H9 (cell line): ENCODE data around the gene PADI4. TPM values are rescaled to one million over a fixed set of nuclear protein-coding genes. Genes with fewer than 3 reads are reported as not detected.

Experiments used
- DNase-seq: peaks from one replicate; pipeline ENCODE4 v3.0.0-alpha.2; 2017
- H2AFZ ChIP-seq: one replicate; pipeline ENCODE4 v1.6.1; 2013; ENCODE audit warnings: mild to moderate bottlenecking, low read length, control low read depth, moderate library complexity
- H2AK5ac ChIP-seq: 2 replicates; pipeline ENCODE4 v1.6.1; 2013; ENCODE audit warnings: low read length, control low read depth, mixed read lengths; ENCODE audit not compliant: insufficient read length
- H2BK120ac ChIP-seq: one replicate; pipeline ENCODE4 v1.6.1; 2013; ENCODE audit warnings: low read depth, mild to moderate bottlenecking, low read length, control low read depth, inconsistent platforms; ENCODE audit not compliant: poor library complexity, severe bottlenecking
- H2BK12ac ChIP-seq: 2 replicates; pipeline ENCODE4 v1.6.1; 2013; ENCODE audit warnings: low read length, control low read depth, mixed read lengths, low read depth; ENCODE audit not compliant: insufficient read length
- H2BK15ac ChIP-seq: 2 replicates; pipeline ENCODE4 v1.6.1; 2013; ENCODE audit warnings: low read depth, low read length, control low read depth
- H2BK20ac ChIP-seq: one replicate; pipeline ENCODE4 v1.6.1; 2013; ENCODE audit warnings: low read depth, mild to moderate bottlenecking, low read length, control low read depth, inconsistent platforms; ENCODE audit not compliant: poor library complexity, severe bottlenecking
- H2BK5ac ChIP-seq: 2 replicates; pipeline ENCODE4 v1.6.1; 2013; ENCODE audit warnings: low read length, control low read depth, mixed read lengths; ENCODE audit not compliant: insufficient read length
- H3K14ac ChIP-seq: 2 replicates; pipeline ENCODE4 v1.6.1; 2013; ENCODE audit warnings: low read length, control low read depth; ENCODE audit not compliant: insufficient read depth
- H3K18ac ChIP-seq: 2 replicates; pipeline ENCODE4 v1.6.1; 2013; ENCODE audit warnings: low read depth, mild to moderate bottlenecking, mixed read lengths, low read length, control low read depth; ENCODE audit not compliant: insufficient read length
- H3K23ac ChIP-seq: 2 replicates; pipeline ENCODE4 v1.6.1; 2013; ENCODE audit warnings: low read length, control low read depth, mixed read lengths, low read depth; ENCODE audit not compliant: insufficient read length
- H3K23me2 ChIP-seq: 2 replicates; pipeline ENCODE4 v1.6.1; 2013; ENCODE audit warnings: low read depth, mild to moderate bottlenecking, mixed read lengths, low read length, control low read depth; ENCODE audit not compliant: insufficient read length, poor library complexity, severe bottlenecking
- H3K27ac ChIP-seq: 2 replicates; pipeline ENCODE4 v1.5.1; 2013; ENCODE audit warnings: low read length, control low read depth, mixed read lengths, low read depth; ENCODE audit not compliant: insufficient read length
- H3K27me3 ChIP-seq: 2 replicates; pipeline ENCODE4 v1.6.1; 2013; ENCODE audit warnings: low read length, control low read depth, inconsistent platforms; ENCODE audit not compliant: insufficient read depth
- H3K4ac ChIP-seq: 2 replicates; pipeline ENCODE4 v1.6.1; 2013; ENCODE audit warnings: low read depth, mild to moderate bottlenecking, control low read depth, inconsistent platforms, low read length, moderate library complexity
- H3K4me1 ChIP-seq: 2 replicates; pipeline ENCODE4 v1.6.1; 2013; ENCODE audit warnings: low read length, control low read depth, inconsistent platforms; ENCODE audit not compliant: insufficient read depth
- H3K4me2 ChIP-seq: 2 replicates; pipeline ENCODE4 v1.6.1; 2013; ENCODE audit warnings: low read length, control low read depth, mixed read lengths; ENCODE audit not compliant: insufficient read length, insufficient read depth
- H3K56ac ChIP-seq: 2 replicates; pipeline ENCODE4 v1.6.1; 2013; ENCODE audit warnings: low read depth, mild to moderate bottlenecking, mixed read lengths, low read length, control low read depth; ENCODE audit not compliant: insufficient read length
- H3K79me1 ChIP-seq: 2 replicates; pipeline ENCODE4 v1.6.1; 2013; ENCODE audit warnings: low read depth, mild to moderate bottlenecking, moderate library complexity, low read length, control low read depth, inconsistent platforms; ENCODE audit not compliant: insufficient read depth, poor library complexity, severe bottlenecking
- H3K79me2 ChIP-seq: 2 replicates; pipeline ENCODE4 v1.6.1; 2013; ENCODE audit warnings: low read length, control low read depth, inconsistent platforms; ENCODE audit not compliant: insufficient read depth
- H3K9ac ChIP-seq: 2 replicates; pipeline ENCODE4 v1.6.1; 2013; ENCODE audit warnings: low read length, control low read depth, mixed read lengths; ENCODE audit not compliant: insufficient read length; ENCODE audit errors: extremely low read depth
- H3K9me3 ChIP-seq: one replicate; pipeline ENCODE4 v1.6.1; 2013; ENCODE audit warnings: low read depth, low read length, inconsistent platforms; ENCODE audit not compliant: control insufficient read depth
- H3T11ph ChIP-seq: one replicate; pipeline ENCODE4 v1.6.1; 2013; ENCODE audit warnings: mild to moderate bottlenecking, low read length, control low read depth, inconsistent platforms
- H4K20me1 ChIP-seq: one replicate; pipeline ENCODE4 v1.6.1; 2013; ENCODE audit not compliant: control insufficient read depth, insufficient read length, insufficient read depth
- H4K5ac ChIP-seq: 2 replicates; pipeline ENCODE4 v1.6.1; 2013; ENCODE audit warnings: low read depth, mild to moderate bottlenecking, mixed read lengths, low read length, control low read depth; ENCODE audit not compliant: insufficient read length
- H4K8ac ChIP-seq: replicated peaks from 2 replicates; pipeline ENCODE4 v1.6.1; 2013; ENCODE audit warnings: low read length, control low read depth, mixed read lengths, low read depth; ENCODE audit not compliant: insufficient read length
- H4K91ac ChIP-seq: 2 replicates; pipeline ENCODE4 v1.6.1; 2013; ENCODE audit warnings: low read depth, mild to moderate bottlenecking, moderate library complexity, mixed read lengths, low read length, control low read depth; ENCODE audit not compliant: insufficient read length
- H3K27ac Mint-ChIP-seq, 3 experiments: 2 replicates in 2 of 3; 3 replicates in 1 of 3; pipeline ENCODE4 v1.8.0; 2020 to 2021; ENCODE audit warnings: mixed read lengths in 3 of 3, mild to moderate bottlenecking in 1 of 3, moderate library complexity in 1 of 3
- H3K27me3 Mint-ChIP-seq: 2 replicates; pipeline ENCODE4 v1.8.0; 2021; ENCODE audit warnings: low read depth, mild to moderate bottlenecking, moderate library complexity, mixed read lengths
- H3K36me3 Mint-ChIP-seq, 3 experiments: 2 replicates in 2 of 3; 3 replicates in 1 of 3; pipeline ENCODE4 v1.8.0; 2020 to 2021; ENCODE audit warnings: low read depth in 3 of 3, mixed read lengths in 3 of 3; ENCODE audit not compliant: insufficient read depth in 1 of 3
- H3K4me1 Mint-ChIP-seq, 2 experiments: 2 replicates each; pipeline ENCODE4 v1.8.0; 2020; ENCODE audit warnings: mixed read lengths in 2 of 2
- H3K4me3 Mint-ChIP-seq, 2 experiments: 2 replicates in 1 of 2; 3 replicates in 1 of 2; pipeline ENCODE4 v1.8.0; 2020 to 2021; ENCODE audit warnings: mild to moderate bottlenecking in 2 of 2, mixed read lengths in 2 of 2, moderate library complexity in 1 of 2
- H3K9me3 Mint-ChIP-seq, 2 experiments: 2 replicates in 1 of 2; 3 replicates in 1 of 2; pipeline ENCODE4 v1.8.0; 2020; ENCODE audit warnings: mild to moderate bottlenecking in 2 of 2, mixed read lengths in 2 of 2, moderate library complexity in 1 of 2
- CTCF ChIP-seq: fragments of 200-600 bp; sonication (generic); conservative IDR thresholded peaks from 3 replicates; pipeline ENCODE4 v1.8.0; 2021; ENCODE audit warnings: antibody characterized with exemption, mild to moderate bottlenecking
- WGBS: extraction: QIAGEN DNeasy Blood & Tissue Kit; methylation state at CpG from one replicate; pipeline ENCODE4 v1.1.7; 2013; ENCODE audit warnings: missing lambda C conversion rate, low lambda C conversion rate, mixed read lengths; ENCODE audit not compliant: insufficient read length; ENCODE audit errors: extremely low coverage; 5-methylcytosine and 5-hydroxymethylcytosine counted together
- total RNA-seq: library from RNA; stranded (reverse); gene quantifications from 2 replicates; pipeline ENCODE4 v1.2.1, GENCODE V29; 2021

The PADI4 gene
- total RNA-seq, 1 experiment from 2014 or later: 0.13 TPM

DNA sequence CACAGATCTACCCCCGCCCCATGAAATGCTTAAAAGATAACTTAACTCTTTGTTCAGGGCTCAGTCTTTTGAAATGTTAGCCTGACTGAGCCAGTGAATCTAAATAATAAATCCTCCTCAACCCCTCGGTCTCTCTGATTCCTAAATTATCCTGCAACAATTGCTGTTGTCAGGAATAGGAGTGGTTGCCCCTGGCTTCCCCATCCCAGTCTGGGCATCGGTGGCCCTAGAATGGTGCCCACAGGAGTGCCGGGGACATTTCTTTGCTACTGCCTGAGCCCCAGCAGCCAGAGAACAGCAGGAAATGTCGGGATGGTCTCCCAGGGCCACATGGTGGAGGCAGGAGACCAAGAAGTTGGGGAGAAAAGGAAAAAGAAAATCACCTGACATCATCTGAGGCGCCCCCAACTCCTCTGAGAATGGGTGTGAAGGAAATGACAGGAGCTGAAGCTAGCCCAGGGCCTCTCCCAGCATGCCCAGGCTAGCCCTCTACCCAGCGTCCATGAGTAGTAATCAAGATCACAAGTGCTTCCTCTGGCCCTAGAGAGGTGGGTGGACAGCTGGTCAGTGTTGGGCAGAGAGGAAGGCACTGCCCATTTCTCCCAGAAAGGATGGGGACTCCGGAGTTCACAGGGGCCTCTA, 1.6 kb downstream of the PADI4 start:
- no peak overlapping the region for H2AFZ ChIP-seq

More for the DNA sequence above, 1.6 kb downstream of the PADI4 start:
- no CpG with 5 or more reads among the region's 8 CpGs for WGBS
- no peak overlapping the region for H2BK5ac ChIP-seq
- H3K27me3 ChIP-seq: no peaks in the 10 kb centered on the region
- no peaks in the 10 kb centered on the region; the same call in 1 of the 2 replicates for H3K27me3 Mint-ChIP-seq
- H3K27ac Mint-ChIP-seq: peak overlapping the region in 1 of 3 experiments; percentile 73; a peak in 2 of 7 replicates
- no peaks in the 10 kb centered on the region for H3K23me2 ChIP-seq
- H3K4ac ChIP-seq: no peak overlapping the region
- no peak overlapping the region for H2BK12ac ChIP-seq
- H3K23ac ChIP-seq: no peak overlapping the region
- no peak overlapping the region for H3K14ac ChIP-seq
- no peak overlapping the region for H3K9ac ChIP-seq
- H3K9me3 Mint-ChIP-seq: no peaks in the 10 kb centered on the region; a peak in 1 of 5 replicates
- H3K36me3 Mint-ChIP-seq: no peaks in the 10 kb centered on the region
- no peaks in the 10 kb centered on the region for H3K9me3 ChIP-seq
- DNase-seq: no peak
- H2BK20ac ChIP-seq: no peak overlapping the region
- no peak overlapping the region for H4K8ac ChIP-seq
- H3T11ph ChIP-seq: no peak overlapping the region
- no peak overlapping the region for H4K91ac ChIP-seq
- H3K4me1 Mint-ChIP-seq: peaks cover 42 to 52% of the 10 kb centered on the region in 2 experiments
- no peak overlapping the region for H2AK5ac ChIP-seq
- H3K79me1 ChIP-seq: no peaks in the 10 kb centered on the region
- no peaks in the 10 kb centered on the region for H3K79me2 ChIP-seq
- H3K18ac ChIP-seq: no peak overlapping the region
- H3K4me1 ChIP-seq: peaks cover 3% of the 10 kb centered on the region; the same call in 1 of the 2 replicates
- no peak overlapping the region for H3K56ac ChIP-seq
- no peak overlapping the region for H4K5ac ChIP-seq
- no peak overlapping the region for H3K27ac ChIP-seq
- H3K4me3 Mint-ChIP-seq: no peak overlapping the region
- H3K4me2 ChIP-seq: no peak overlapping the region
- H2BK15ac ChIP-seq: 0 out of 2 replicates have a peak overlapping the region, but pooled peaks have one; percentile 29
- TF ChIP-seq CTCF: no peak
- H2BK120ac ChIP-seq: no peak overlapping the region
- no peaks in the 10 kb centered on the region for H4K20me1 ChIP-seq
